Mucosa of descending colon (tissue), 3 donors: ENCODE data around the gene ULK3. TPM values are rescaled to one million over a fixed set of nuclear protein-coding genes. Genes with fewer than 3 reads are reported as not detected.

Source experiments
- ATAC-seq: fragments of 200-7000 bp; cut with Tn5 transposase; one replicate; pipeline ENCODE4 v1.9.1; 2020; ENCODE audit warnings: mild to moderate bottlenecking, moderate library complexity
- DNase-seq, 3 donors: peaks; one replicate each; pipeline ENCODE4 v3.0.0-alpha.2; 2020
- H3K36me3 ChIP-seq: fragments of 200-600 bp; one replicate; pipeline ENCODE4 v1.8.0; 2021; ENCODE audit warnings: low read depth, mild to moderate bottlenecking
- H3K4me1 ChIP-seq: fragments of 200-600 bp; one replicate; pipeline ENCODE4 v1.8.0; 2021; ENCODE audit warnings: low read depth, mild to moderate bottlenecking
- H3K4me3 ChIP-seq: fragments of 200-600 bp; one replicate; pipeline ENCODE4 v1.8.0; 2021; ENCODE audit warnings: mild to moderate bottlenecking
- H3K9me3 ChIP-seq: fragments of 200-600 bp; one replicate; pipeline ENCODE4 v1.8.0; 2021; ENCODE audit warnings: mild to moderate bottlenecking
- CTCF ChIP-seq: fragments of 200-600 bp; IDR thresholded peaks from one replicate; pipeline ENCODE4 v1.8.0; 2022; ENCODE audit warnings: antibody characterized with exemption, mild to moderate bottlenecking
- intact Hi-C, 2 donors: fragments of 100-400 bp; cut with DNase I in 1 of 2; cut with micrococcal nuclease in 1 of 2; formaldehyde crosslinking; loops; one replicate each; pipeline versions ENCODE4 v1.11.0 to v1.11.1; 2022; cut with DNase I, micrococcal nuclease
- total RNA-seq, 3 donors: library from RNA; stranded (reverse); fragmentation: NEBNext Ultra II Directional in 2 of 3; extraction: Animal tissue kit (Norgen Biotek cat#: 25700) in 2 of 3; gene quantifications; one replicate each; pipeline versions ENCODE4 v1.2.1 to v1.2.4, GENCODE V29; 2021 to 2023
- donor health status: DM: no; HTN: no; CAD: no; lungs with moderate emphysema.
- donor health status: DM: no; HTN: no; CAD: no.
- donor health status: DM: no; HTN: yes; CAD: no.

Gene ULK3
- total RNA-seq, 3 donors from 2014 or later = 66.5 to 89.3 (median 73.1) TPM

GRCh38 chr15:74839526-74840395, 3.2 kb downstream of the ULK3 start:
- Histone ChIP-seq H3K4me1 (peaks cover 20% of the 10 kb centered on the region), H3K36me3 (no peaks in the 10 kb centered on the region), H3K4me3 (no peak overlapping the region), H3K9me3 (no peaks in the 10 kb centered on the region)
- intact Hi-C loops = no loop called here
- TF ChIP-seq CTCF = no peak
- no peak for DNase-seq
- no peak for ATAC-seq

GRCh38 chr15:74838746-74839525, 4.0 kb downstream of the ULK3 start:
- H3K36me3 ChIP-seq = no peaks in the 10 kb centered on the region

DNA sequence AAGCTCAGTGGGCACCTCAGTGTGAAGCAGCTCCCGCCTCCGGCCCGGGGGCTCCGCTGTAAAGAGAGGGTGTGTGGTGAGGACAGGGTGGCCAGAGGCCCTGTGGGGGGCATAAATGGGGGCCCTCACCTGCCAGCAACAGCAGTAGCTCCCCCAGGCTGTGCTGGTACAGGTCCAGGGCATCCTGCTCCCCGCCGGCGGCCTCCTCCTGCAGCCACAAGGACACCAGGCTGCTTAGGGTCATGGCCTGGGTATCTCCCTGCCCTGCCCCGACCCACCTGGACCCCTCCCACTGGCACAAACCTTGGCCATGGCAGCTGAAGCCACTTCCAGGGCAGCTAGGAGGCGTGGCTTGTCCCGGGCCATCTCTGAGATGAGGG, 4.8 kb downstream of the ULK3 start:
- intact Hi-C loops = no loop called here
- no peak overlapping the region for H3K4me3 ChIP-seq
- ATAC-seq (no peak), DNase-seq (no peak)
- no peaks in the 10 kb centered on the region for H3K9me3 ChIP-seq
- no peak for TF ChIP-seq CTCF
- no peaks in the 10 kb centered on the region for H3K36me3 ChIP-seq
- H3K4me1 ChIP-seq = peaks cover 12% of the 10 kb centered on the region

More at GRCh38 chr15:74838746-74839525, 4.0 kb downstream of the ULK3 start:
- ATAC-seq (no peak), DNase-seq (no peak)
- intact Hi-C loops = no loop called here
- peaks cover 17% of the 10 kb centered on the region for H3K4me1 ChIP-seq
- no peak for TF ChIP-seq CTCF
- no peaks in the 10 kb centered on the region for H3K9me3 ChIP-seq
- no peak overlapping the region for H3K4me3 ChIP-seq

DNA sequence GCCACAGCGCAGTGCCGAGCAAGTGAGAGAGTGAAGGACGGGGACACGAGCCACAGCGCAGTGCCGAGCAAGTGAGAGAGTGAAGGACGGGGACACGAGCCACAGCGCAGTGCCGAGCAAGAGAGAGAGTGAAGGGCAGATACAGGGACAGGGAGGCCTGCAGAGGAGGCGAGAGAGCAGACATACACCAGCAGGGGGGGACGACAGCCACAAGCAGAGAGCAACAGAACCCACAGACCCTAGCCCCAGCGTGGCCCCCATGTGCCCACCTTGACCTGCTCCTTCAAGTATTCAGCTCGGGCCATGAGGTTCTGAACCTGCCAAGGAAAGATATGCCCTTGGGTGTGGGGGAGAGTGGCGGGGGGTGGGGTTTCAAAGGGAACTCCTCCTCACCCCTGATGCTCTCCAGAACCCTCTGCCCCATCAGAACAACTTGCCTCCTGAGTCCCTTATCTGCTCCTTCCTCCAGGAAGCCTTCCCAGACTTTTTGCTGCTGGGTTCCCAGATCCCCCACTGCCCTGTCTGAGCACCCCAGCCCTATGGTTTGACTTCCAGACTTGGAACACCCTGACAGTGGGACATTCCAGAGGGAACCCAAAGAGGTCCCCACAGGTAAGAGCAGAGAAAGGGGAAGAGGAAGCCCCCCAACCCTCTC, 5.3 kb downstream of the ULK3 start:
- no peak for ATAC-seq
- intact Hi-C loops = no loop called here
- Histone ChIP-seq H3K4me3 (no peak overlapping the region), H3K4me1 (peaks cover 12% of the 10 kb centered on the region), H3K36me3 (no peaks in the 10 kb centered on the region), H3K9me3 (no peaks in the 10 kb centered on the region)
- TF ChIP-seq CTCF = no peak
- DNase-seq = no peak

- Histone ChIP-seq H3K9me3 (no peaks in the 10 kb centered on the region), H3K4me1 (peaks cover 13% of the 10 kb centered on the region), H3K36me3 (no peaks in the 10 kb centered on the region), H3K4me3 (no peak overlapping the region)
- no peak for TF ChIP-seq CTCF
- intact Hi-C loops = no loop called here
- DNase-seq = no peak
- ATAC-seq = no peak
Observed at GRCh38 chr15:74836846-74837245, 6.1 kb downstream of the ULK3 start.
